T-helper 1 cell treated with Interleukin-12 subunit alpha and Interleukin-12 subunit beta and Interleukin-4 antibody, amounts not matched to agents 30 ng/mL and 1 ng/mL, for 36 hours (primary cell): Measurements from ENCODE around the gene OR5K3. TPM values are rescaled to one million over a fixed set of nuclear protein-coding genes. Genes with fewer than 3 reads are reported as not detected.

Experiments used
- intact Hi-C: fragments of 100-400 bp; cut with micrococcal nuclease; formaldehyde crosslinking; loops from one replicate; pipeline ENCODE4 v1.15.1; 2024
- total RNA-seq: library from RNA; stranded (reverse); gene quantifications from 2 replicates; pipeline ENCODE4 v1.2.3, GENCODE V29; 2022

OR5K3 gene
- total RNA-seq, 1 donor from 2014 or later: not detected

DNA sequence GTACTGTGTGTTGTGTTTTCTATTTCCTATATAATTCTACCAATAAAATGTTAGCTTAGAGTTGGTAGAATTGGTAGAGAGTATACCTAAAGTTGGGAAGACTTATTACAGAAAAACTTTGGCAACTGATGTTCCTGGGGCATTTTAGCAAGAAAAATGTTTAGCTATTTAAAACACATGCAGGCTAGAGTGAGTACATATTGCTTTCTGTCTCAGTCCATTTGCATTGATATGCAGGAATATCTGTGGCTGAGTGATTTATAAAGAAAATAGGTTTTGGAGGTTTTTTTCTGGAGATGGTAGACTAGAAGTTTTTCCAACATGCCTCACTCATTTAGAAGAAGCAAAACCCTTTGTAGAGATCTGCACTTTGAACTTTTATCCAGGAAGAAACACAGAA is 42.1 kb downstream of the OR5K3 start:
- intact Hi-C loops: no loop called here

DNA sequence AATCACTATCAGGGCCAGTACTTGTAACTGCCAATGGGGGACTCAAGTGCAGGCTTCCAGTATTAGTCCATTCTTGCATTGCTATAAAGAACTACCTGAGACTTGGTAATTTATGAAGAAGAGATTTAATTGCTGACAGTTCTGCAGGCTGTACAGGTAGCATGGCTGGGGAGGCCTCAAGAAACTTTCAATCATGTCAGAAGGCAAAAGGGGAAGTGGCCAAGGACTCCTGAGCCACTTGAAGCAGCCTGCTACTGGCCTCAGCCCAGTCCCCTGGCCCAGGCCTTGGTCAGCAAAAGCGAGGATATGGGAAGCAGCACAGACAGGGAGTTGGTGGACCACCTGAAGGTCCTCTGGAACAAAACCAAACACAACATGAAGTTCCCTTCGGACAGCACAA is 43.3 kb downstream of the OR5K3 start:
- intact Hi-C loops: no loop called here

DNA sequence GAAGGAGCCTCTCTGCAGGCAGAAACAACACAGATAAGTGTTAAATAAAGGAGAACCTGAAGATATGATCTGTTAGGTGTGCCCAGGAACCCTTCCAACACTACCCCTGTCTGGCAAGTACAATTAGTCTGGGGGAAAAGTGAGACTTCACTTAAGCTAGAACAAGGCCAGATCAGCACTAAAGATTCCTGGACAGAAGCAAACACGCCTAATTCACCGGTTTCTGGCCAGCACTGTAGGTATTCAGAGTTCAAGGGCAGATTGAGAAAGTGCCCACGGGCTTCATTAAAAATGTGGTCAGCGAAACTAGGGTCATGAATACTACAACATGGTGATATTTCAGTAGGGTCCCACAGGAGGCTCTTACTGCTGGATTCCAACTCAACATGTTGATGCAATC is 43.9 kb downstream of the OR5K3 start:
- intact Hi-C loops: no loop called here

DNA sequence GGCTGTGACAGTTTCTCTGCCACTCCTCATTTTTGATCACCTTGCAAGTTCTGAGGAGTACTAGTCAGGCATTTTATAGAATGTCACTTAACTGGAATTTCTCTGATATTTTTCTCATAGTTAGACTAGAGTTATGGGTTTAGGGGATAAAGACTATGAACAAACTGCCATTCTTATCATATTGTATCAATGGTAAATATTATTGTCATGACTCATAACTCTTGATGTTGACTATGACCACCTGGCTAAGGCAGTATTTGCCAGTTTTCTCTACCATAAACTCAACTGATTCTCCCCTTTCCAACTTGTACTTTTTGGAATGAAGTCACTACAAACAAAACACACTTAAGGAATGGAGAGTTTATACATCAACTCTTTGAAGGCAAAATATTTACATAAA is 49.8 kb downstream of the OR5K3 start:
- intact Hi-C loops: no loop called here

Other genes starting within 250 kb of the OR5K3 start
- gene OR5H14, start 243.2 kb upstream of the OR5K3 start, total RNA-seq: 0.05 TPM in 1 of 2 replicates, not detected in the other
- gene OR5H15, start 224.0 kb upstream of the OR5K3 start, total RNA-seq: not detected in 2 replicates
- not detected in 2 replicates for gene OR5H6, start 126.4 kb upstream of the OR5K3 start, total RNA-seq
- not detected in 2 replicates for gene OR5H2, start 108.2 kb upstream of the OR5K3 start, total RNA-seq
- not detected in 2 replicates for gene OR5K4, start 36.8 kb upstream of the OR5K3 start, total RNA-seq
- gene OR5K1, start 72.5 kb downstream of the OR5K3 start, total RNA-seq: not detected in 2 replicates
- not detected in 2 replicates for gene OR5K2, start 107.0 kb downstream of the OR5K3 start, total RNA-seq
- gene CLDND1, start 132.2 kb downstream of the OR5K3 start, total RNA-seq: 664 and 689 TPM in 2 replicates
- gene GPR15, start 141.3 kb downstream of the OR5K3 start, total RNA-seq: 30.4 and 31.1 TPM in 2 replicates
- 77.6 and 81.3 TPM in 2 replicates for gene CPOX, start 202.9 kb downstream of the OR5K3 start, total RNA-seq